Activated CD4-positive, alpha-beta memory T cell treated with anti-CD3 and anti-CD28 coated beads for 36 hours (primary cell): ENCODE measurements around the gene ACVR1B. TPM values are rescaled to one million over a fixed set of nuclear protein-coding genes. Genes with fewer than 3 reads are reported as not detected.

Experiments
- CTCF ChIA-PET: fragments of 350-600 bp; sonication (Branson Sonifier 250); formaldehyde crosslinking; loops from one replicate; lab custom pipeline; 2021; ENCODE audit warnings: antibody characterized with exemption, inconsistent platforms; lab: Charles Lee
- POLR2A ChIA-PET: fragments of 350-600 bp; sonication (Branson Sonifier 250); formaldehyde crosslinking; loops from one replicate; lab custom pipeline; 2021; ENCODE audit warnings: antibody characterized with exemption; lab: Charles Lee
- DNase-seq: peaks from one replicate; pipeline ENCODE4 v3.0.0-alpha.2; 2020
- H3K27ac Mint-ChIP-seq: one replicate; pipeline ENCODE4 v1.8.0; 2021; ENCODE audit warnings: mixed read lengths
- H3K27me3 Mint-ChIP-seq: one replicate; pipeline ENCODE4 v1.8.0; 2021; ENCODE audit warnings: mixed read lengths
- H3K36me3 Mint-ChIP-seq: one replicate; pipeline ENCODE4 v1.8.0; 2021; ENCODE audit warnings: mixed read lengths
- H3K4me1 Mint-ChIP-seq: one replicate; pipeline ENCODE4 v1.8.0; 2021; ENCODE audit warnings: low read depth, mixed read lengths
- H3K4me3 Mint-ChIP-seq: one replicate; pipeline ENCODE4 v1.8.0; 2021; ENCODE audit warnings: mild to moderate bottlenecking, mixed read lengths
- H3K9me3 Mint-ChIP-seq: one replicate; pipeline ENCODE4 v1.8.0; 2021; ENCODE audit warnings: mixed read lengths
- intact Hi-C: fragments of 100-400 bp; cut with micrococcal nuclease; formaldehyde crosslinking; loops from one replicate; pipeline ENCODE4 v1.15.1; 2023
- total RNA-seq, 2 experiments: library from RNA; stranded (reverse); gene quantifications; one replicate each; pipeline ENCODE4 v1.2.3, GENCODE V29; 2021

The ACVR1B gene
- total RNA-seq, 2 experiments from 2014 or later: 8.0 to 8.3 TPM

- H3K27ac Mint-ChIP-seq: no peak overlapping the region
- intact Hi-C loops: loop anchor here (1.0 kb wide), 2 partner anchors 19 to 71 kb away; no protein-coding TSS in a partner anchor
- ChIA-PET CTCF (interaction anchor here (1.4 to 4.4 kb wide), 2 partner anchors 19 to 74 kb away, joined by 7 to 20 read pairs; no protein-coding TSS in a partner anchor), POLR2A (interaction anchor here (0.7 kb wide), 1 partner anchor 51 kb away, joined by 3 read pairs; no protein-coding TSS in a partner anchor)
- no peaks in the 10 kb centered on the region for H3K9me3 Mint-ChIP-seq
- H3K27me3 Mint-ChIP-seq: peaks cover 6% of the 10 kb centered on the region
- H3K36me3 Mint-ChIP-seq: no peaks in the 10 kb centered on the region
- DNase-seq: peak; percentile 18
- peaks cover 40% of the 10 kb centered on the region for H3K4me1 Mint-ChIP-seq
- H3K4me3 Mint-ChIP-seq: peak overlapping the region; percentile 71
Observed at GRCh38 chr12:51951843-51952722, 584 bp downstream of the ACVR1B start.

GRCh38 chr12:51953089-51953488, 1.6 kb downstream of the ACVR1B start:
- CTCF ChIA-PET: interaction anchor here (1.7 kb wide), 1 partner anchor 73 kb away, joined by 4 read pairs; no protein-coding TSS in a partner anchor
- Mint-ChIP-seq H3K27ac (no peak overlapping the region), H3K9me3 (no peaks in the 10 kb centered on the region), H3K4me1 (peaks cover 43% of the 10 kb centered on the region), H3K4me3 (peak overlapping the region; percentile 71), H3K27me3 (peaks cover 4% of the 10 kb centered on the region), H3K36me3 (no peaks in the 10 kb centered on the region)
- no peak for DNase-seq
- intact Hi-C loops: no loop called here
- POLR2A ChIA-PET: interaction anchor here (0.6 kb wide), 1 partner anchor 117 kb away, joined by 3 read pairs; no protein-coding TSS in a partner anchor

DNA sequence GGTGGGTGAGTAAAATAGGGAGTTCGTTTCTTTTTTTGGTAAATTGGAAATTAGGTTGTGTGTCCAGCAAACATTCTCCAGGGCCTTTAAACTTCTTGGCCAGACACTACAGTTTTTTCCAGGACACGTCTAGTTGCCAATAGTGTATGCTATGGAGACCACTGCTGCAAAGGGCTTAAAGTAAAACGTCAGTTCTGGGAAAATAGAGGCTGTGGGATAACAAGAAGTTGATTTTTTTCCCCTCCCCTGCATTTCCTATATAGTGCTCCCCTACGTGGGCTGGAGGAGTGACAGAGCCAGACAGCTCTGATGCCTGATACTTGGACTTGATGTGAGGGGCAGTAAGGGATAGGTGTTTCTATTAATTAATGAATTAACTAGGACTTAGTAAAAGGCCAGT, 2.4 kb downstream of the ACVR1B start:
- ChIA-PET CTCF (interaction anchor here (1.0 to 1.7 kb wide), 2 partner anchors 17 to 72 kb away, joined by 3 to 4 read pairs; no protein-coding TSS in a partner anchor), POLR2A (no interaction called here)
- no peak for DNase-seq
- Mint-ChIP-seq H3K36me3 (no peaks in the 10 kb centered on the region), H3K27me3 (peaks cover 4% of the 10 kb centered on the region), H3K4me1 (peaks cover 43% of the 10 kb centered on the region), H3K4me3 (no peak overlapping the region), H3K9me3 (no peaks in the 10 kb centered on the region), H3K27ac (no peak overlapping the region)
- intact Hi-C loops: no loop called here

- H3K36me3 Mint-ChIP-seq: no peaks in the 10 kb centered on the region
- H3K27ac Mint-ChIP-seq: no peak overlapping the region
- H3K4me3 Mint-ChIP-seq: no peak overlapping the region
- CTCF ChIA-PET: interaction anchor here (0.8 to 1.7 kb wide), 4 partner anchors 16 to 71 kb away, joined by 3 to 8 read pairs (median 4); no protein-coding TSS in a partner anchor
- DNase-seq: no peak
- intact Hi-C loops: no loop called here
- POLR2A ChIA-PET: no interaction called here
- no peaks in the 10 kb centered on the region for H3K9me3 Mint-ChIP-seq
- H3K27me3 Mint-ChIP-seq: peaks cover 4% of the 10 kb centered on the region
- H3K4me1 Mint-ChIP-seq: peaks cover 43% of the 10 kb centered on the region
Observed at GRCh38 chr12:51954561-51955361, 3.3 kb downstream of the ACVR1B start.

DNA sequence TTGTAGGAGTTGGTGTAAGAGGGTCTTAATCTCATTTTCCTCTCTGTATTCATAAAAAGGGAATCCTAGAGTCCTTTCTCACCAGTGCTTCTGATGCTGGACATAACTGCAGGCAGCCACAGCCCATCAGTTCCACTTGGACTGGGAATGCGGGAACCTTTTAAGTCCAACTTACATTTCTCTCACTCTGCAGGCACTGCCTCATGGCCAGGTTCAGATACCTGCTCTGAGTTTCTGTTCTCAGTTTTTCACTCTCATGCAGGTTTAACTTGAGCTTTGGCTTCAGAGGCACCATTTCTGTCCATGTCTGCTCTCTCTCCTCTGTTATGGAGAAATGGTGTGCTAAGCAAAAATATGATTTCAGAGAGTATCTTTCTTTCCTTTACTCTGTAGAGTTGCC, 4.2 kb downstream of the ACVR1B start:
- DNase-seq: no peak
- H3K9me3 Mint-ChIP-seq: no peaks in the 10 kb centered on the region
- no peak overlapping the region for H3K27ac Mint-ChIP-seq
- H3K36me3 Mint-ChIP-seq: no peaks in the 10 kb centered on the region
- intact Hi-C loops: no loop called here
- ChIA-PET CTCF (interaction anchor here (0.8 to 1.6 kb wide), 3 partner anchors 25 to 70 kb away, joined by 3 to 8 read pairs (median 4); no protein-coding TSS in a partner anchor), POLR2A (no interaction called here)
- H3K27me3 Mint-ChIP-seq: no peaks in the 10 kb centered on the region
- peaks cover 46% of the 10 kb centered on the region for H3K4me1 Mint-ChIP-seq
- no peak overlapping the region for H3K4me3 Mint-ChIP-seq

DNA sequence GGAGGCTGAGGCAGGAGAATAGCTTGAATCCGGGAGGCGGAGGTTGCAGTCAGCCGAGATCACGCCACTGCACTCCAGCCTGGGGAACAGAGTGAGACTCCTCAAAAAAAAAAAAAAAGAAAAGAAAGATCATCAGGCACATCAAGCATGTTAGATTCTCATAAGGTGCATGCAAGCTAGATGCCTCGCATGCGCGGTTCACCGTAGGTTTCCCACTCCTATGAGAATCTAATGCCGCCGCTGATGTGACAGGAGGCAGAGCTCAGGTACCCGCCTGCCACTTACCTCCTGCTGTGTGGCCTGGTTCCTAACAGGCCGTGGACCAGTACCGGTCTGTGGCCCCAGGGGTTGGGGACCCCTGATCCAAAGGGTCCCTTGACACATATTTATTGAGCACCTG, 7.0 kb downstream of the ACVR1B start:
- POLR2A ChIA-PET: no interaction called here
- no peak for DNase-seq
- H3K27ac Mint-ChIP-seq: no peak overlapping the region
- peaks cover 2% of the 10 kb centered on the region for H3K36me3 Mint-ChIP-seq
- CTCF ChIA-PET: interaction anchor here (1.0 to 2.0 kb wide), 3 partner anchors 18 to 35 kb away, joined by 3 to 7 read pairs (median 5); no protein-coding TSS in a partner anchor
- intact Hi-C loops: no loop called here
- H3K4me3 Mint-ChIP-seq: no peak overlapping the region
- H3K4me1 Mint-ChIP-seq: peaks cover 48% of the 10 kb centered on the region
- no peaks in the 10 kb centered on the region for H3K9me3 Mint-ChIP-seq
- no peaks in the 10 kb centered on the region for H3K27me3 Mint-ChIP-seq

GRCh38 chr12:51959211-51959610, 7.7 kb downstream of the ACVR1B start:
- intact Hi-C loops: no loop called here
- no peaks in the 10 kb centered on the region for H3K9me3 Mint-ChIP-seq
- H3K27me3 Mint-ChIP-seq: no peaks in the 10 kb centered on the region
- CTCF ChIA-PET: interaction anchor here (0.9 to 1.8 kb wide), 4 partner anchors 11 to 36 kb away, joined by 3 to 5 read pairs (median 4); no protein-coding TSS in a partner anchor
- peaks cover 2% of the 10 kb centered on the region for H3K36me3 Mint-ChIP-seq
- H3K4me3 Mint-ChIP-seq: no peak overlapping the region
- DNase-seq: no peak
- POLR2A ChIA-PET: no interaction called here
- H3K27ac Mint-ChIP-seq: no peak overlapping the region
- peaks cover 42% of the 10 kb centered on the region for H3K4me1 Mint-ChIP-seq

- Mint-ChIP-seq H3K4me1 (peaks cover 34% of the 10 kb centered on the region), H3K9me3 (no peaks in the 10 kb centered on the region), H3K4me3 (no peak overlapping the region), H3K27ac (no peak overlapping the region), H3K27me3 (no peaks in the 10 kb centered on the region), H3K36me3 (peaks cover 2% of the 10 kb centered on the region)
- intact Hi-C loops: no loop called here
- POLR2A ChIA-PET: no interaction called here
- CTCF ChIA-PET: interaction anchor here (0.9 to 1.8 kb wide), 3 partner anchors 11 to 37 kb away, joined by 4 to 5 read pairs (median 4); no protein-coding TSS in a partner anchor
- DNase-seq: no peak
Observed at GRCh38 chr12:51959921-51960320, 8.4 kb downstream of the ACVR1B start.

DNA sequence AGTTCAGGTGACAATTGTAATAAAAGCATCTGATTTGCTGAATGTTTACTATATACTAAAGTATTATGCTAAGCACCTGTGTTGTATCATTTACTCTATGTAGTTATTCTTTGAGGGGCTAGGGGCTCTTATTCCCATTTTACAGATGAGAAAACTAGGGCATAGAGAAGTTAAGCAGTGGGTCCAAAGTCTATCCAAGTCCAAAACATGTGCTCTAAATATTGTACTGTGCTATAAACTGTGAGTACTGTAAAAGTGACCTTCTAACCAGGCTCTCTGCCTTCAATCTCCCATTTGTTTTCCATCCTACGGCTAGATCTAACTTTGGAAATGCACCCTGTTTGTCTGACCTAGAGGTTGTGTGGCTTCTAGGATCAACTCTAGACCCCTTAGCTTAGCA, 9.0 kb downstream of the ACVR1B start:
- Mint-ChIP-seq H3K4me3 (no peak overlapping the region), H3K27ac (no peak overlapping the region)
- POLR2A ChIA-PET: no interaction called here

GRCh38 chr12:51960890-51961289, 9.4 kb downstream of the ACVR1B start:
- Mint-ChIP-seq H3K4me3 (no peak overlapping the region), H3K9me3 (no peaks in the 10 kb centered on the region), H3K36me3 (peaks cover 2% of the 10 kb centered on the region), H3K4me1 (peaks cover 25% of the 10 kb centered on the region), H3K27ac (no peak overlapping the region), H3K27me3 (no peaks in the 10 kb centered on the region)
- POLR2A ChIA-PET: no interaction called here
- intact Hi-C loops: no loop called here
- CTCF ChIA-PET: interaction anchor here (0.8 kb wide), 1 partner anchor 10 kb away, joined by 3 read pairs; no protein-coding TSS in a partner anchor
- no peak for DNase-seq

More for the DNA sequence above, 9.0 kb downstream of the ACVR1B start:
- no peak for DNase-seq
- Mint-ChIP-seq H3K4me1 (peaks cover 29% of the 10 kb centered on the region), H3K27me3 (no peaks in the 10 kb centered on the region), H3K36me3 (peaks cover 2% of the 10 kb centered on the region), H3K9me3 (no peaks in the 10 kb centered on the region)
- intact Hi-C loops: no loop called here
- CTCF ChIA-PET: interaction anchor here (1.2 kb wide), 1 partner anchor 37 kb away, joined by 4 read pairs; no protein-coding TSS in a partner anchor

DNA sequence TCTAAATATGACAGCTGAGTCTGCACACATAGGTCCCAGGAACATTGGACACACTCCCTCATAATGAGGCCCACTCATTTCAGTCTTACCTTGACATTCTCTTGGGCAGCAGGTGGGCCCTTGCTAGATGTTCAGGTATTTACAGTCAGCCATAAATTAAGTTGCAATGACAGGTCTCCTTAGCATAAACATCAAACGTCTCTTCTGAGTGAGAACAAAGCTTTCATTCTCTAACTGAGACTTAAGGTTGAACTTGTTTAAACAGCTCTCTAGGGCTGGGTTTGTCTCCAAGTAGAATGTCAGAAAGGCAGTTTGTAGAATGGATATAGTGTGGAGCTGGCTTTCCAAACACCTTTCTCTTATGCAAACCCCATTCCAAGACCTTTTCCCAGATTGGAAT, 10.3 kb downstream of the ACVR1B start:
- Mint-ChIP-seq H3K4me1 (peaks cover 22% of the 10 kb centered on the region), H3K36me3 (peaks cover 2% of the 10 kb centered on the region), H3K27ac (no peak overlapping the region), H3K9me3 (no peaks in the 10 kb centered on the region), H3K4me3 (no peak overlapping the region), H3K27me3 (no peaks in the 10 kb centered on the region)
- ChIA-PET POLR2A (interaction anchor here (1.2 kb wide), 1 partner anchor 9 kb away, joined by 5 read pairs; no protein-coding TSS in a partner anchor), CTCF (interaction anchor here (0.7 to 1.5 kb wide), 6 partner anchors 10 to 64 kb away, joined by 3 to 15 read pairs (median 4); no protein-coding TSS in a partner anchor)
- no peak for DNase-seq
- intact Hi-C loops: no loop called here
